Tibial artery (tissue), 4 donors: ENCODE data around the gene NFIB.

Experiments used
- DNase-seq, 2 donors: peaks; one replicate each; pipeline ENCODE4 v3.0.0-alpha.2; 2019
- H3K27ac ChIP-seq, 2 donors: fragments of 200-600 bp; sonication (generic) in 1 of 2; 1 replicate in 1 of 2; 2 replicates in 1 of 2; pipeline ENCODE4 v1.5.1; 2018 to 2019; ENCODE audit warnings: mild to moderate bottlenecking in 1 of 2
- H3K27me3 ChIP-seq, 2 donors: fragments of 200-600 bp; sonication (generic) in 1 of 2; one replicate each; pipeline versions ENCODE4 v1.5.1 to v1.6.0; 2016 to 2019
- H3K36me3 ChIP-seq, 3 donors: fragments of 200-600 bp; sonication (generic) in 2 of 3; one replicate each; pipeline ENCODE4 v1.5.1; 2016 to 2019; ENCODE audit warnings: mild to moderate bottlenecking in 2 of 3
- H3K4me1 ChIP-seq, 4 donors: fragments of 200-600 bp; sonication (generic) in 2 of 4; 1 replicate in 3 of 4; 2 replicates in 1 of 4; pipeline ENCODE4 v1.5.1; 2016 to 2019
- H3K4me3 ChIP-seq, 2 donors: fragments of 200-600 bp; sonication (generic) in 1 of 2; 1 replicate in 1 of 2; 2 replicates in 1 of 2; pipeline ENCODE4 v1.5.1; 2018 to 2019; ENCODE audit warnings: mild to moderate bottlenecking in 2 of 2
- H3K9me3 ChIP-seq, 3 donors: fragments of 200-600 bp; sonication (generic) in 1 of 3; one replicate each; pipeline ENCODE4 v1.5.1; 2016 to 2019
- CTCF ChIP-seq, 2 experiments: fragments of 200-600 bp in 1 of 2; fragments of 450-650 bp in 1 of 2; IDR thresholded peaks; one replicate each; pipeline ENCODE4 v1.5.1; 2017 to 2019; ENCODE audit warnings: antibody characterized with exemption in 2 of 2, mild to moderate bottlenecking in 1 of 2, moderate library complexity in 1 of 2
- intact Hi-C: fragments of 100-400 bp; cut with DNase I; formaldehyde crosslinking; loops from one replicate; pipeline ENCODE4 v1.15.0; 2023; ENCODE audit warnings: low total_unique reads

NFIB gene

GRCh38 chr9:14275331-14275730, 38.6 kb downstream of the NFIB start:
- intact Hi-C loops = no loop called here
- Histone ChIP-seq H3K4me1 (peaks cover 0 to 92% (median 46%) of the 10 kb centered on the region in 4 donors), H3K36me3 (no peaks in the 10 kb centered on the region), H3K4me3 (no peak overlapping the region), H3K9me3 (no peaks in the 10 kb centered on the region), H3K27ac (no peak overlapping the region), H3K27me3 (no peaks in the 10 kb centered on the region)
- DNase-seq = no peak
- no peak for TF ChIP-seq CTCF (IDR thresholded peaks at IDR 0.05)

- no peaks in the 10 kb centered on the region for H3K36me3 ChIP-seq
- H3K27me3 ChIP-seq = no peaks in the 10 kb centered on the region
- TF ChIP-seq CTCF (IDR thresholded peaks at IDR 0.05) = no peak
- peaks cover 0 to 87% (median 46%) of the 10 kb centered on the region in 4 donors for H3K4me1 ChIP-seq
- H3K9me3 ChIP-seq = no peaks in the 10 kb centered on the region
- H3K27ac ChIP-seq = peak overlapping the region; percentile 31 to 33
- peak overlapping the region in 1 of 2 donors; percentile 6 for H3K4me3 ChIP-seq
- intact Hi-C loops = no loop called here
- no peak for DNase-seq
Measured at GRCh38 chr9:14273696-14274121, 40.2 kb downstream of the NFIB start.

- Histone ChIP-seq H3K9me3 (no peaks in the 10 kb centered on the region), H3K27ac (peak overlapping the region; percentile 31 to 33), H3K27me3 (no peaks in the 10 kb centered on the region), H3K4me1 (peaks cover 0 to 81% (median 45%) of the 10 kb centered on the region in 4 donors), H3K4me3 (peak overlapping the region in 1 of 2 donors; percentile 6), H3K36me3 (peaks cover 0 to 3% (median 0%) of the 10 kb centered on the region in 3 donors)
- TF ChIP-seq CTCF (IDR thresholded peaks at IDR 0.05) = no peak
- intact Hi-C loops = no loop called here
- no peak for DNase-seq
Measured at GRCh38 chr9:14272927-14273528, 40.9 kb downstream of the NFIB start.

GRCh38 chr9:14271093-14271673, 42.8 kb downstream of the NFIB start:
- peak in 1 of 2 donors; percentile 69 for DNase-seq
- Histone ChIP-seq H3K36me3 (peaks cover 0 to 3% (median 0%) of the 10 kb centered on the region in 3 donors), H3K27ac (peak overlapping the region in 1 of 2 donors; percentile 6), H3K4me1 (peaks cover 0 to 62% (median 40%) of the 10 kb centered on the region in 4 donors), H3K9me3 (no peaks in the 10 kb centered on the region), H3K4me3 (no peak overlapping the region), H3K27me3 (no peaks in the 10 kb centered on the region)
- intact Hi-C loops = no loop called here
- TF ChIP-seq CTCF (IDR thresholded peaks at IDR 0.05) = no peak

GRCh38 chr9:14270358-14271092, 43.4 kb downstream of the NFIB start:
- no peak for DNase-seq
- no peak overlapping the region for H3K4me3 ChIP-seq
- no peak for TF ChIP-seq CTCF (IDR thresholded peaks at IDR 0.05)
- H3K27me3 ChIP-seq = no peaks in the 10 kb centered on the region
- peaks cover 0 to 56% (median 38%) of the 10 kb centered on the region in 4 donors for H3K4me1 ChIP-seq
- H3K27ac ChIP-seq = peak overlapping the region in 1 of 2 donors; percentile 6
- no peaks in the 10 kb centered on the region for H3K9me3 ChIP-seq
- intact Hi-C loops = no loop called here
- H3K36me3 ChIP-seq = peaks cover 0 to 3% (median 0%) of the 10 kb centered on the region in 3 donors
